AG08395 (cell line): ENCODE results near the gene DPP10.
"Not testable (repeated sequence)": the region's sequence is repeated elsewhere in the genome, so short reads cannot be mapped to it uniquely, and the experiment has no call there.

ENCODE experiments used
- DNase-seq: peaks from one replicate; pipeline ENCODE4 v3.0.0; 2012; ENCODE audit warnings: mixed read lengths, low spot score

DPP10 gene

DNA sequence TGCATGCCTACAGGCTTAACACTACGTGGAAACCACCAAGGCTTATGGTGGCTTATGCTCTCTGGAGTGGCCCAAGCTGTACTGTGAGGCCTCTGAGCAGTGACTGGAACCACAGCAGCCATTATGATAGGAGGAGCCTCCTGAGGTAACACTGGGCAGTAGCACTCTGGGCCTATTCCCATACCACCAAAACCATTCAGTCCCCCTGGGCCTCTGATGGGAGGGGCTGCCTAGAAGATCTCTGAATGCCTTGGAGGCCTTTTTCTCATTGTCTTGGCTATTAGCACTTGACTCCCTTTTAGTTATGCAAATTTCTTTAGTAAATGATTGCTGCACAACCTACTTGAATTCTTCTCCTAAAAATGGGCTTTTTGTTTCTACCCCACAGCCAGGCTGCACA is 985.0 kb downstream of the DPP10 start:
- DNase-seq, result no peak

GRCh38 chr2:115440746-115441145 is 998.3 kb downstream of the DPP10 start:
- DNase-seq, result not testable (repeated sequence)

GRCh38 chr2:115443539-115444185 is 1001.2 kb downstream of the DPP10 start:
- DNase-seq, result no peak

DNA sequence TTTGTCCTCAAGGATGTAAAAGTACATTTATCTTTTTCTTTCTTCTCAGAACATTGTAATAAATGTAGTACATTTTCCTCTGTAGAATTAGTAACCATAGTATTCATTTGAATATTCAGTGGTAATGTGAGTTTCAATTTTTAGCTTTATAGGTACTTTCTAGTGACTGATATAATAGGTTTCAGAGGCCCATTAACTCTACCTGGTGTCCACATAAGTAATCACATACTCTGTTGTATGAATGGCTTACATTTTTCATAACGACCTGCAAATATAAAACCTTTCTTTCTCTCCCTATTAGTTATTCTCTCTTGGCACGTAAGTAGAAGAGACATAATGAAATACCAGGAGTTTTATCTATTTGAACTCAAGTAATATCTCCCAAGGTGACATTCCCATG is 1017.6 kb downstream of the DPP10 start:
- DNase-seq, result no peak

DNA sequence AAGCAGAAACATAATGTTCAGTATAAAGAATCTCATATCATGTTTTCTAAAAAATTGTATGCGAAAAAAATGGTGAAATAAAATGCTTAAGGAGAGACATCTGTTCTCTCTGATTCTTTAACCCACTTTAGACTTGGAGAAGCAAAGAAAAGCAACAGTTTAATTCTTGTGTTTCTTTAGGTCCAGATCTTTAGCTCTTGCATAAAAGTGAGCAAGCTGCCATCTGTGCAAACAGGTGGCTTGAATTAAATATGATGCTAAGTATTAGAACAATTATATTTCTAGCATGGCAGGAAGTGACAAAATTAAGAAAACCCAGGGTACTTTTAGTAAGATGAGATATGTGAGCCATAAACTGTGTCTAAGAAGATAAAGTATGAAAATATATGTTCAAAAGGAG is 1038.3 kb downstream of the DPP10 start:
- no peak for DNase-seq

DNA sequence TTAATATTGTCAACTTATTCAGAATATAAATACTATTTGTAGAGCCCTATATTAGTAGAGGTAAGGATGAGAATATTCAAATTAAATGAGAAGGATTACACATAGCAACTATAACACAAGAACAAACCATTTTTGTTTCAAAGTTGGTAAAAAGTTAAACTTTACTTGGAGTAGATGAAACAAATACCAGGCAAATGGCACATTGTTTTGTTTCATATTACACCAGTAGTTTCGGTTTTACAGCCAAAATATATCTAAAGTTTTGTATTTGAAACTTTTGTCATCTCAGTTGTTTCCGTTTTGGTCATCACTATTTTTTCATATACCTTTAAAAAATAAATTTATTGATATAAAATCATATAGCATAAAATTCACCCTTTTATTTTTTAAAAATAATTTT is 1039.4 kb downstream of the DPP10 start:
- DNase-seq, result no peak

- no peak for DNase-seq
These were observed 1041.2 kb downstream of the DPP10 start for GRCh38 chr2:115483666-115484065.

DNA sequence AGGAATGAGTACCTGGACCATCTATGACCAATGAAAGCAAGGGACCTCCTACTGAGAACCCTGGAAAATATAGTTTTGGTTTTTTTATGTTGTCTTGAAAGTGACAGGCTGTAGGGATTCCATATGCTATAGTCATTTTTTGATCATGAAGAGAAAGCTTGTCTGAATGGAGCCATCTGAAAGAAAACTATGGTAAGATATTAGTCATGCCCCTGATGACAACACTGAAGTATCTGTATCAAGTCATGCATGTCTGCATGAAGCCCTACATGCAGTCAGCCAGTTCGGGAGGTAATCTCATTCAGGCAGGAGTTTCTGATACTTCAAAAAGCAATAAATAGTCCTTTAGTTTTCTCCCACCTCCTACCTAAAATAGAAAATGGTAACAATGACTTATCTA is 1042.0 kb downstream of the DPP10 start:
- no peak for DNase-seq

DNA sequence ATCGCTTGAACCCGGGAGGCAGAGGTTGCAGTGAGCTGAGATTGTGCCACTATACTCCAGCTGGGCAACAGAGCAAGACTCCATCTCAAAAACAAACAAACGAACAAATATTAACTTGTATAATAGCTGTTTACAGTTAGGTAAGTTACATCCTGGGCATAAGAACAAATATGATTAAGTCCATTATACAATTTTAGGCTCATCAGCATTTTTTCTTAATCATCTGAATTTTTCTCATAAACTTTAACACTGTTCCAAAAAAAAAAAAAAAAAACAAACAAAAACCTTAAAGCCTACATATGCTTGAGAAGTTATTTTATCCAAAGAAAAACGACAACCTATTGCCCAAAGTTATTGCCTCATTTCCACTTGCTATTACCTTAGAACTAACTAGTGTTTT is 1042.5 kb downstream of the DPP10 start:
- DNase-seq, result no peak

GRCh38 chr2:115491186-115491793 is 1048.8 kb downstream of the DPP10 start:
- no peak for DNase-seq

GRCh38 chr2:115505331-115505730 is 1062.9 kb downstream of the DPP10 start:
- no peak for DNase-seq

DNA sequence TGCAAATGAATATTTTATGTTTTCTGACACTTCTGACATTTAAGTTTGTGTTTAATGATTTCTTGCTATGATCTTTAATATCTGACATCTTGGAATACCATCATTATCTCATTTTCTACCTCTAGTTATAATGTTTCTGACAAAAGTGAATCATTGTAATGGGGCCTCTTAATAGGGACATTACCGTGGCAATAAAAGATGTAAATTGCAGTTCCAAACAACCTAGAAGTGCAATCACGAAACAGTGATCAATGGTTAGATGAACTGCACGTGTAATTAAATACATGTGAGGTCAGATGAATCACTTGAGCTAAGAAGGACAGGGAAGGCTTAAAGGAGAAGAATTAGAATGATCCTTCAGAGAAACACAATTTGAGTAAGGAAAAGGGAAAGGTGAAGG is 1078.3 kb downstream of the DPP10 start:
- no peak for DNase-seq

GRCh38 chr2:115524452-115524851 is 1082.0 kb downstream of the DPP10 start:
- DNase-seq, result no peak

DNA sequence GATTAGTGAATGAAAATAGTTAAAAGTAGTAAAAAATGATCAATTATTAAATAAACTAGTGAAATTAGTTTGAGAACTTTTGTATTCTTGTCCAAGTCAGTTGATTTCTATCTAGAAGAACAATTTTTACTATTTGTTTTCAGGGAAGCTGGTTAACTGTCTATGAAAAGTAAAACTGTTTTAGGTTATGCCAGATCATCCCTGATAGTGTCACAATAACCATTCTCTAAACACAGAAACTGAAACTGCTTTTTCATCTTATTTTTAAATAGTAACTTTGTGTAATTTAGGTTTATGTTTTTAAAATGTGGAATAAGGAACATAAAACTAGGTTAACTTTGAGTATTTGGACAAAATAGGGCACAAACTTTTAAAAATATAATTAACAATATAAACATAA is 1087.2 kb downstream of the DPP10 start:
- DNase-seq, result no peak

DNA sequence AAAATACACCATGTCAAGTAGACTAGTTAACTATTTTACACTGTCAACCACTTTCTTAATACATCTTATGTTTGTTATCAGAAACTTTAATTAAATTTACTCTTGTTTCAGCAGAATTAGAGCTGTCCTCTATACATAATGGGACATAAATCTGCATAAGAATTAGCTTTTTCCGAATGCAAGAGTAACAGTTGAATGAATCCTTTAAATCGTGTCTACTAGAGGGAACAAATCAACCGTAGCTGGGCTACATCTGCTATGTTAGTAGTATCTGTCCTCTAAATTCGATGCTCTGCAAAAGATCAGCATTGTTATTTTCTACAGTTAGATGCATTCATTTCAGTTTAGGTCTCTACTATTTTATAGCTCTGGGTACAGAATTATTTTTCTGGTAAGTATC is 1090.6 kb downstream of the DPP10 start:
- DNase-seq, result no peak

DNA sequence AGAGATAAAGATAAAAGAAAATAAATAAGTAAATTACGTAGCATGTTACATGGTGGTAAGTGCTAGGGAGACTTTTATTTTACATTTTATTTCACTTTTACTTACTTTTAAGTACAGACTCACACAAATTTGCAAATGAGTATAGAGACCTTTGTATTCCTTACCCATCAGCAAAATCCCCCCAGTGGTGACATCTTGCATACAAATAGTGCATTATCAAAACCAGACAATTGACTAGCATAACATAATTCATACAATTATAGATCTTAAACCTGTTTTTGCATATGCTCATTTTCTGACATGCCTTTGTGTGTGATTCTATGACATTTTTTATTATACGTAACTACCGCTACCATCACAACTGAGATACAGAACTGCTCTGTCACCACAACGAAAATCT is 1099.4 kb downstream of the DPP10 start:
- no peak for DNase-seq

- DNase-seq, result no peak
These were observed 1099.9 kb downstream of the DPP10 start for GRCh38 chr2:115542331-115542730.

DNA sequence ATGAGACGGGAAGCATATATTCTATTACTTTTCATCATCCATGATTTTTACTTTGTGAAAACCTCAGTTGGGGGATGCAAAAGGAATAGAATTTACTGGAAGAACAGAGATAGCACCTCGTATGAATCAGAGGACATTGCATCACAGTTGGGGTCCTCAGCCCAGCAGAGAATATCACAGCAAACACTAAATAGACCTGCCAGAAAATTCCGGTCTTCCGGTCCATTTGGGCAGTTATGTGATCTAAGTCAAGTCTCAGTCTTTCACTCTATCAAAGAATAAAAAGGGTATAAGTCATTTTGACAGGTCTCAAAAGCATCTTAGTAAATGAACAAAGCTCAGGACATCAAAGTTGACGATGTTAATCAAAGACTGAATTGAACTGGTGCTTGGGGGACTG is 1100.6 kb downstream of the DPP10 start:
- no peak for DNase-seq

- DNase-seq, result no peak
These were observed 1101.0 kb downstream of the DPP10 start for GRCh38 chr2:115543461-115543860.

DNA sequence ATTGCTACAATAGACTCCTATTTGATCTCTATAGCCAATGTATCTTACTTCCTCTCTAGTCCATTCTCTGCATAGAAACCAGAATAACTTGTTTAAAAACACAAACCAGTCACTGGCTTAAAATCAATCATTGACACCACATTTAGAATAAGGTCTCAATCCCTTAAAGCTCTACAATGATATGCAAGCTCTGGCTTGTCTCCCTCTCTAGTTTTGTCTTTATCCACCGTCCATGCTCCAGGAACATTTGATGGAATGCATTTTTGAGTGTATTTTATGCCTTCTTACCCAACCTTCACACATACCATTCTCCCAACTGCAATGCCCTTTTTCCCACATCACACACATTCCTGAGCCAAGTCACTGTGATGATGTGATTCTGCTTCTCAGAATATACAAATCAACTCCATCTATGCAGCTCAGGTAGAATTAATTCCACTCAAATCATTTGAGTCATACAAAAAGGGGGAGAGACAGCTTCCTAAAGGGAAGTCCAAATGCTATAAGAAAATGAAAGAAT is 1107.2 kb downstream of the DPP10 start:
- no peak for DNase-seq

DNA sequence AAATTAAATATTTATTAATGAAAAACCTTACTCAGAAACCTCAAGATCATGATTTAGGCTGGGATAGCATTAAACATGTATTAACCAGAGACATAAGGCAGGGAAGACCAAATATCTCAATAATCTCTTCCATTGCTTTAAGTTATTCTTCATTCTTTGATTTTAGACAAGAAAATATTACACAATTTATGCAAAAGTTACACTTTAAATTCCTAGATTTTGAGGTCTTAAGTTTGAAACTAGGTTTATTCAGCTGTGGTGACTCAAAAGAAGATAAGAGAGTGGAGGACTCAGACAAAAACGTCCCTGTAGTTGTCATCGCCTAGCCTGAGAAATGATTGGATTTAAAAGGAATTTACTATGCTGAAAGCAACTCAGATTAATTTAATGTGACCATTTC is 1110.3 kb downstream of the DPP10 start:
- DNase-seq, result no peak

GRCh38 chr2:115554153-115554552 is 1111.7 kb downstream of the DPP10 start:
- no peak for DNase-seq

- DNase-seq, result no peak
These were observed 1116.3 kb downstream of the DPP10 start for GRCh38 chr2:115558725-115559124.

DNA sequence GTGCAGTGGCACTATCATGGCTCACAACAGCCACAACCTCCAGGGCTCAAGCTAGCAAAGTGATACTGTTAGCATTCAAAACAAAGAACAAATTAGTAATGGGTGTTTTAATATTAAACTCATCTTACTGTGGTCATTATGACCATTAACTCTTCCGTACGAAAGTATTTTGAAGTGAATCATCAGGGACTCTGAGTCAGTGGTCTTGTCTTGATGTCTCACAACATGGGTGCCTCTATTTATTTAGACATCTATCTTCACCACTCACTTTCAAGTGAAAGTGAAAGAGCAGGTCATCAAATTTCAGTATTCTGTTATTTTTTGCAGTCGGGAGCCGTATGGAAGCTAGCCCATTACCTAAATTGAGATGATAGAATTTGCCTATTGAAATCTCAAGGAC is 1118.2 kb downstream of the DPP10 start:
- no peak for DNase-seq
